AG20443 (cell line): Measurements from ENCODE around the gene ARPC4.
A peak's percentile ranks its signal among the peaks of the same experiment; 100 is the strongest.

Experiments used
- DNase-seq: peaks from one replicate; pipeline ENCODE4 v3.0.0; 2012; ENCODE audit warnings: low spot score, mixed read lengths

ARPC4 gene

DNA sequence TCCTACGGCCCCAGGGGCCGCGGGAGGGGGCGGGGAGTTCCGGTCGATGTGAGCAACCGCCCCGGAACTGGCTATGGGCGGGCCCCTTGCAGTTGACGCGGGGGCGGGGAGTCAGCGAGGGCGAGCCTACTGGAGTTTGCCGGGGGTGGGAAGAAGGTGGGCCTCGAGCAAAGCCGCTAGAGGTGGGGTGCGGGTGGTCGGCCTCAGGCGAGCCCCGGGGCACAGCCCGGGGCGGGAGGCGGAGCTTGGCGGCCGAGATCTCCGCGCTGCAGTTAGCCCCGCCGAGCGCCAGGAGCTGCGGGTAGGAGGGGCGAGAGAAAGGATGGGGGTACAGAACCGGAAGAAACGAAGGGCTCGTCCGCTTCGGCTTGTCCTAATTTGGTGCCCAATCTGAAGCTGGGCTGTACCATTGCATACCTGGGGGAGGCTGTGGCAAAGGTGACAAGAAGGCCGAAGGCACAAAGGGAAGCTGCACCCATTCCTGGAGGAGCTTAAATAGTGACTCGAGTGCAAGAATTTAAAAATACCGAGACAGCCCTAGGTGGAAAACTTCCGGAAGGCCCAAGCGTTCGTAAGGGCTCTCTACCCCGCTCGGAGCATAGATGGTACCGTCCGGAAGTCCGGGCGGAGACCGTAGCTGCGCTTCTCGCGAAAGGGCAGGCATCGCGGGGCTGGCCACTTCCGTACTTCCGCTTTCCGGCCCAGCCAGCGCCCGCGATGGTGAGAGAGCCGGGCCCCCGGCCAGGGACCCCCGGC is at the start of gene ARPC4, which contains the start of gene TADA3:
Gene ARPC4, plus strand, starts transcription at position 678 of the 756 bp plus-strand sequence. Its CDS starts 40 bp downstream, at position 718.
Gene TADA3, minus strand, starts transcription at position 69 of the 756 bp plus-strand sequence. CDS start 1,007 bp downstream, outside the sequence.
- peak; percentile 96 for DNase-seq

DNA sequence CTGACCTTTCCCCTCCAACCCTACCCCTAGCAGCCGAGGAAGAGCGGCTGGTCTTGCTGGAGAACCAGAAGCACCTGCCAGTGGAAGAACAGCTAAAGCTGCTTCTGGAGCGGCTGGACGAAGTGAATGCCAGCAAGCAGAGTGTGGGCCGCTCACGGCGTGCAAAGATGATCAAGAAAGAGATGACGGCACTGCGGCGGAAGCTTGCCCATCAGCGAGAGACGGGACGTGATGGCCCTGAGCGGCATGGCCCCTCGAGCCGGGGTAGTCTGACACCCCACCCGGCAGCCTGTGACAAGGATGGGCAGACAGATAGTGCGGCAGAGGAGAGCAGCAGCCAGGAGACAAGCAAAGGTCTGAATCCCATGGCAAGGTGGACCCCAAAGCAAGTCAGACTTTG is 49.3 kb upstream of the ARPC4 start:
- DNase-seq: no peak

DNA sequence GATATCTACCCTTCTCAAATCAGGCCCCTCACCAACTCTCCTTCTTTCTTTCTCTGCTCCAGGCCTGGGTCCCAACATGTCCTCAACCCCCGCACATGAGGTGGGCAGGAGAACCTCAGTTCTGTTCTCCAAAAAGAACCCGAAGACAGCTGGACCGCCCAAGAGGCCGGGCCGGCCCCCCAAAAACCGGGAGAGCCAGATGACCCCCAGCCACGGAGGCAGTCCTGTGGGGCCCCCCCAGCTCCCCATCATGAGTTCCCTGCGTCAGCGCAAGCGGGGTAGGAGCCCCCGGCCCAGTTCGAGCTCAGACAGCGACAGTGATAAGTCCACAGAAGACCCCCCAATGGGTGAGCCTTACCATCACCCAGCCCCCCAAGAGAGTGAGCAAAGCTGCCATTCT is 48.7 kb upstream of the ARPC4 start:
- no peak for DNase-seq

DNA sequence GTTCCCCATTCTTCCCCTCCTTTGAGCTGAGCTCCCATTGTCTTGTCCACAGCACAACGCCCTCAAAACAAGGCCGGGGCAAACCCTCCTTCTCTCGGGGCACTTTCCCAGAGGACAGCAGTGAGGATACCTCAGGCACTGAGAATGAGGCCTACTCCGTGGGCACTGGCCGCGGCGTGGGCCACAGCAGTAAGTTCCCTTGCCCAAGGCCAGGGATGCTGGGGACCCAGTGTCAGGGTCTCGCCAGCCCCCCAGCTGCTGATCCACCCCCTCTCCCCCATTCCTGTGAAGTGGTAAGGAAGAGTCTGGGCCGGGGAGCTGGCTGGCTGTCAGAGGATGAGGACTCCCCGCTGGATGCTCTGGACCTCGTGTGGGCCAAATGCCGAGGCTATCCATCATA is 47.4 kb upstream of the ARPC4 start:
- no peak for DNase-seq

DNA sequence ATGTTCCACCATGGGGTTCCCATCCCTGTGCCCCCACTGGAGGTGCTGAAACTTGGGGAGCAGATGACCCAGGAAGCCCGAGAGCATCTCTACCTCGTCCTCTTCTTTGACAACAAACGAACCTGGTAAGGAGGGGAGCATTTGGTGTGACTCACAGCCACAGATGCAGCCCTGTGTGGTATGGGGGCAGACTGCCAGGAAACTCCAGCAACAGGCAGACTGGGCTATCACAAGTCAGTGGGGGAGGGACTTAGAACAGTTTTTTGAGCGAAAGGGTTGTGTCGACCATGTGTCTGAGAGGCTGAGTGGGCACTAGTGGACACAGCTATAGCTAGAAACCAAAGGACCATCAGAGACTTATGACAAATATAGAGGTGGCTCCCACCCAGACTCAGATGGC is 46.6 kb upstream of the ARPC4 start:
- DNase-seq: peak; percentile 27

DNA sequence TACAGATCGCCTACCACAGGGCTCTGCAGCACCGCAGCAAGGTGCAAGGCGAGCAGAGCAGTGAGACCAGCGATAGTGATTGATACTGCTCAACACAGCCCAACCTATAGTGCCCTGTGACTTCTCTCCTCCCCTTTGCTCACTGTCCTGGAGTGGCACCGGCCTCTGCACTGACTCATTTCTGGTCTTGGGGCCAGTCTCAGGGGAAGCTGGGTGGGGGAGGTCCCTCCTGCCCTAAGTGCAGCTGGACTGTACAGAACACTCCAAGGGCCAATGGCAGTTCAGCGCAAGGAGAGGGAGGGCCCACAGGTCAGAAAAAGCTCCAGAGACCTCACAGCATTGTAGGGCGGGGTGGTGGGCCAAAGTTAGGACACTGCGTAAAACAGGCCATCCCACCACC is 45.6 kb upstream of the ARPC4 start:
- DNase-seq: peak; percentile 18

DNA sequence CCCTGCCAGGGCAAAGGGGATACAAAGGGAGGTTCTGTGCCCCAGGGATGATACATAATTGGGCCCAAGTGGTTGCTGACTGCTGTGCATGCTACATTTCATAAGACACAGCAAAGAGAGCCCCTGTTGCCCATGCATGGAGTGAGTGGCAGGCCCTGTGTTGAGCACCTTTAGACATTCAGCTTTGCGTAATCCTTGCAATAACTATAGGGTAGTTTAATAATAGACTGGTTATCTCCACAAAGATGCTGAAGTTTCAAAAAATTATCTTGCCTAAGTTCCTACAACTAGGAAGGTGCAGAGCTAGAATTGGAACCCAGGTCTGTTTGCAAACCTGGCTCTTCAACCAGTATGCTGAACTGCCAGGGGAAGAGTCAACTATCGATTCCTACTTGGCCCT is 44.9 kb upstream of the ARPC4 start:
- no peak for DNase-seq

DNA sequence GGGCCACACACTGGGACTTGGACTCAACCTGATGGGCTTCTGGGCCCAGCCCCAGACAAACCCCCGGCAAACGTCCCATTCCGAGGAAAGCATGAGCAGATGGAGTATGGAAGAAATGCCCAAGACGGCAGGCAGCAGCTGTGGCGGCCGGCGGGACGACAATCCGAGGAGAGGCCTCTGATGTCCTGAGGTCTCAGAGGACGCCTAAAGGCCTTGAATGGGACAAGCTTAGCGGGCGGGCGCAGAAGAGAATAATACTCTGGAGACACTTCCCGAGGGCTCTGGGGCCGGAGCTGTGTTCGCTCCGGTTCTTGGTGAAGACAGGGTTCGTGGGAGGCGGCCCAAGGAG is 43.6 kb upstream of the ARPC4 start:
- no peak for DNase-seq

DNA sequence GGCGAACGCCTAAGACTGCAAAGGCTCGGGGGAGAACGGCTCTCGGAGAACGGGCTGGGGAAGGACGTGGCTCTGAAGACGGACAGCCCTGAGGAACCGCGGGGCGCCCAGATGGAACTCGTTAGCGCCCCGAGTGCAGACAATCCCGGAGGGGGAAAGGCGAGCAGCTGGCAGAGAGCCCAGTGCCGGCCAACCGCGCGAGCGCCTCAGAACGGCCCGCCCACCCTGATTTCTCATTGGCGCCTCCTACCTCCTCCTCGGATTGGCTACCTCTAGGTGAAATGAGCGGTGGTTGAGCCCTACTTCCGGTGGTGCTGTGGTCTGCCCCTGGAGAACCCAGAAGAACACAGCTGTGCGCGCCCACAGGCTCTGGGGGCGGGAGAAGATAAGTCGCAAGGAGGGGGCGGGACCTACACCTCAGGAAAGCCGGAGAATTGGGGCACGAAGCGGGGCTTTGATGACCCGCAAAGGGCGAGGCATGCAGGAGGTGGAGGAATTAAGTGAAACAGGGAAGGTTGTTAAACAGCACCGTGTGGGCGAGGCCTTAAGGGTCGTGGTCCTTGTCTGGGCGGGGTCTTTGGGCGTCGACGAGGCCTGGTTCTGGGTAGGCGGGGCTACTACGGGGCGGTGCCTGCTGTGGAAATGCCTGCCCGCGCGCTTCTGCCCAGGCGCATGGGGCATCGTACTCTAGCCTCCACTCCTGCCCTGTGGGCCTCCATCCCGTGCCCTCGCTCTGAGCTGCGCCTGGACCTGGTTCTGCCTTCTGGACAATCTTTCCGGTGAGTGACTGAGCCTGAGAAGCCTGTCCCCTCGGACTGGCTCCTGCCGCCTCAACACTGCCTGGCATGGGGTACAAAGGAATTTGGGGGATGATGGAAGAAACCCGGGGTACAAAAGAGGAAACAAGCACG is 43.0 kb upstream of the ARPC4 start, which contains the start of gene OGG1:
Gene OGG1, plus strand, starts transcription at position 308 of the 911 bp plus-strand sequence. Its CDS starts 335 bp downstream, at position 643.
- peak; percentile 97 for DNase-seq

DNA sequence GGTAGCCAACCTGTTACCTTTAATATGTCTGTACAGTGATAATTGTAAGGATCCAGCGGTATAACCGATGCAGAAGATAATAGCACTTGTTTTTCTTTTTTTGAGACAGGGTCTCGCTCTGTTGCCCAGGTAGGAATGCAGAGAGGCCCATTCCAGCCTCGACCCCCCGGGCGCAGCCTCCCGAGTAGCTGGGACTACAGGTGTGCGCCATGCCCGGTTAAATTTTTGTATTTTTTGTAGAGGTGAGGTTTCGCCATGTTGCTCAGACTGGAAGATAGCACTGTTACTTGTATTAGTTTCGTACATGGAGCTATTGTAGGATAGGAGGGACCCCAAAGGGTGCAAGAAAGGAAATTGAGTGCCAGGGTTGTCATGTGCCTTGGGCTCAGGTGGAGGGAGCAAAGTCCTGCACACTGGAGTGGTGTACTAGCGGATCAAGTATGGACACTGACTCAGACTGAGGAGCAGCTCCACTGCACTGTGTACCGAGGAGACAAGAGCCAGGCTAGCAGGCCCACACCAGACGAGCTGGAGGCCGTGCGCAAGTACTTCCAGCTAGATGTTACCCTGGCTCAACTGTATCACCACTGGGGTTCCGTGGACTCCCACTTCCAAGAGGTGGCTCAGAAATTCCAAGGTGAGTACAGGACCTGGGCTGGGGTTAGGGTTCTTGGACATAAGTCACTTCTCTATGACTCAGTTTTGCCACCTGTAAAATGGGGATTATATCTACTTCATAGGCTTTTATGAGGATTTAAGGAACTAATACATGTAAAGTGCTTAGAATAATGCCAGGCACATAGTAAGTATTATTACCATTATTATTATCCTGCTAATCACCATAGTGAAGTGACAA is 42.1 kb upstream of the ARPC4 start:
- DNase-seq: peak; percentile 40

DNA sequence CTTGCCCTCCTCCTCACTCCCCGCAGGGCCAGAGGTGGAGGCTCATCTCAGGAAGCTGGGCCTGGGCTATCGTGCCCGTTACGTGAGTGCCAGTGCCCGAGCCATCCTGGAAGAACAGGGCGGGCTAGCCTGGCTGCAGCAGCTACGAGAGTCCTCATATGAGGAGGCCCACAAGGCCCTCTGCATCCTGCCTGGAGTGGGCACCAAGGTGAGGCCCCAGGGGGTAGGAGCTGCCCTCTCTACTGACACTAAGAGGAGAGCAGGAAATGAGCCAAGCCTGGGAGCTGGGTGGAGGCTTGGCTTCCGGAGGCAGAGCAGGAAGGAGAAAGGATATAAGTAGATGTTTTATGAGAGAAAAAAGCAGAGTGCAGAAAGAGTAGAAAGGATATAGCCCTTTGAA is 38.2 kb upstream of the ARPC4 start:
- DNase-seq: no peak

DNA sequence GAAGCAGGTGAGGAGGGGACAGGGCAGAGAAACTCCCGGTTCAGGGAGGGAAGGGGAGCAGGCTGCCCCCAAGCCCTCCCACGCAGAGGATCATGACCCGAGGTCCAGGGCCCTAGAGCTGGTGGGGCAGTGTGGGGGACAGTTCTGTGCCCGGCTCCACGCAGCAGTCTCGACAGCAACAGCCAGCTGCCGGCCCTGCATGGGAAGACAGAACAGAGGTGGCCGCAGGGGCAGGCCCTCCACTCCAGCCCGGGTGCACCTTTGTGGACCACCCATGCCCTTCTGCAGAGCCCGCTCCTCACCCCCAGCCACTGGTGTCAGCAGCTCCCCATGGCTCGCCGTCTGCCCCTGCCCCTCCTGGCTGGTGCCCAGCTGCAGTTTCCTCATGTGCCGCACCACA is 35.5 kb upstream of the ARPC4 start:
- no peak for DNase-seq

DNA sequence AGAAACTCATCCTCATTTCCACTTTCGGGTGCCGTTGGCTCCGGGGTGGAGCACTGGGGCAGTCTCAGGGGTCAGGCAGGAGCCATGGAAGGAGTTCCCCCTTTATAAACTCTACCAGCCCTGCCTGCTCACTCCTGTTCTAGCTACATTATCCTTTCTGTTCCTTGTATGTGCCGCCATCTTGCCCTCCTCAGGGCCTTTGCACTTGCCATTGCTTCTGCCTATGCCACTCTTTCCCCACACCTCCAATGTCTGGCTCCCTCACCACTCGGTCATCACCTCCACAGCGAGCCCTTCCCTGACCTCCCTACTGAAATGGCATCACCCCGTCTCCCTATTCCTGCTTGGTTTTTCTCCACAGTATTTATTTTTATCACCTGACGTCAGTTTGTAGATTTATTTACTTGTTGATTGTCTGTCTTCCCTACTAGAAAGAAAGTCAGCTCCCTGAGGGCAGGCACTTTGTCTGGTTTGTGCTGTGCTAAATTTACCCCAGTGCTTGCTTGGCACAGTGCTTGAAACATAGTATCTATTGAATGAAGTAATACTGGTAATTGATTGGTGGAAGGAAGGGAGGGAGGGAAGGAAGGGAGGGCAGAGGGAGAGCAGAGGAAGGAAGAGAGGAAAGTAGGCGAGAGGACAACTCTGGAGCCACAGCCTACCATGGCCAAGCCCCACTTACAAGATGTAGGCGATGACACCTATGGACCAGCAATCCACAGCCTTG is 31.9 kb upstream of the ARPC4 start:
- no peak for DNase-seq

DNA sequence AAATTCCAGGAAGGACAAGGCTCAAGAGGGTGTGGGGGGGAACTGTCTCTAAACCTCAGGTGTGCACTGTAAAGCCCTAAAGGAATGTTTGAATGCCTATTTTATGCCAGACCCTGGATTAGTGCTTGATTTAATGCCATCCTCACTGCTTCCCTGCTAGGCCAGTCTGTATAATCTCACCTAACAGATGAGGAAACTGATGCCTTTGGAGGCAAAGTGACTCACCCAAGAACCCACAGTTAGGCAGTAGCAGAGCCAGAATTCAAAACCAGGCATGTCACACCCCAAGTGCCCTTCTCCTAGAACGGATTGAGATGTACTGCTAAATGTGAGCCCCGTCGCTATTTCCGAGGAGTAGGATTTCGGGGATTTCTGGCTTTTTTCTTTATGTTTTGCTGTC is 31.0 kb upstream of the ARPC4 start:
- DNase-seq: no peak

DNA sequence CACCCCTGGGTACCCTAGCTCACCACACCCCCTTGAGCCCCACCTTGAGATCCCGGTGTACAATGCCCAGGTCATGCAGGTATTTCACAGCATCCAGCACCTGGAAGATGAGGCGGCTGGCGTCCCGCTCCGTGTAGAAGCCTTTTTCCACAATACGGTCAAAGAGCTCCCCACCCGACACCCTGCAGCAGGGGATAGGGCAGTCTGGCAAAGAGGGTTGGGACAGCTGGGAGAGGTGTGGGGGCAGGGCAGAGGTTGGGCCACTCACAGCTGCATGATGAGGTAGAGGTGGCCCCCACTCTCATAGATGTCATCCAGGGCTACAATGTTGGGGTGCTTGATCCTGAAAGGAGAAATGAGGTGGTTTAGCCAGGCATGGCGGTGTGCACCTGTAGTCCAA is 30.0 kb upstream of the ARPC4 start:
- DNase-seq: no peak

DNA sequence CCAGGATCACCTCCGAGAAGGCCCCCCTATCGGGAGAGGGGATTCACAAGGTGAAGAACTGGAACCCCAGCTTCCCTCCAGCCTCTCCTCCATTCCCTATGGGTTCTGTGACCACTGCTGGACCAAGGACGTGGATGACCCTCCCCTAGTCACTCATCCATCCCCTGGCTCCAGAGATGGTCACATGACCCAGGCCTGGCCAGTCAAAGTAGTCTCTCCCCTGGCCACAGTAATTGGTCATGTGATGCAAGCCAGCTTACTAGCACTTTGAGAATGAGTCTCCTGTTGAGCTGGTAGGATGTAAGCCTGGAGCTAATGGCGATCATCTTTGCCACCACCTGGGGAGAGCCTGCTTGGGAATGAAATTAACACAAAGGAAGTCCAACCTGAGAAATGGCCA is 27.0 kb upstream of the ARPC4 start:
- no peak for DNase-seq

DNA sequence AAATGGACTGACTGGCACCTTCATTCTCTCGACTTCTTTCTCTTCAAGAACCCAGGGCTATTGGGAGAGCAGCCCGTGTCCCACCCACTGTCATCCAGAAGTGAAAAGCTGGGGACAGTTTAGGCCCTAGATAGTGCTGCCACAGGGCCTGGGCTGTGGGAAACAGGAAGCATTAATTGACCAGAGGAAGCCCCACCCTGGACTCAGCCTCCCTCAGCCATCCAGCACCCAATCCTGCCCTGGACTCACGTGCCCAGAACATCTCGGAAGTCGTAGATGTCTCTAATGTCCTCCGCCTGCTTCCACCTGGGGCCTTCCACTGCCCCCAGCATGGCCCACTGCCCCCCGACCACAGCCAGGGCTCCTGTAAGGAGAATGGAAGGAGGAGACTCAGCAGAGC is 25.5 kb upstream of the ARPC4 start:
- DNase-seq: no peak

DNA sequence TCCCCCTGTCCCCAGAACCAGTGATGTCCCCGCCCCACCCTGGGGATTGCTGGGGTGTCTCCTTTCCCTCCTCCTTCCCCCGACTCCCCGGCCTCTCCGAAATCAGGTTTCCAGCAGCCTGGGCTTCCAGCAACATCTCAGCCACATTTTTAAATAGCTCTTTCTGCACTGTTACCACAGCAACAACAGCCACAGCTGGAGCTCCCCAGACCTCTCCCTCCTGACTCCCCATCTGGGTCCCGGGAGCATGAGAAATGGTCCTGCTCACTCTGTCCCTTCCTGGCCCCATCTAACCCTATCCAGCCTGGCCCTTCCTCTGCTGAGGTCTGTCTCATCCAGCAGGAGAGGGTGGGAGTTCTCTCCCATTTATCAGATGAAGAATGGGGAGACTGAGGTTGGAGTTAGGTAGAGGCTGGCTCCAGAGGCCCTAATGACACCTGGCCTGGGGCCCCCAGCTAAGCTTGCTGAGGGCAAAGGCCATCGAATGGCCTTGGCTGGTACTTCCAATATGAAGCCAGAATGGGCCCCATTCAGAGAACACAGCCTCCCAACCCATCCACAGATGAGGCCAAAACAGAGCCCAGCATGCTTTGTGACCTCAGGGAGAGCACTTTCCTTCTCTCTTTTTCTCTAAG is 24.6 kb upstream of the ARPC4 start:
- DNase-seq: peak; percentile 21

DNA sequence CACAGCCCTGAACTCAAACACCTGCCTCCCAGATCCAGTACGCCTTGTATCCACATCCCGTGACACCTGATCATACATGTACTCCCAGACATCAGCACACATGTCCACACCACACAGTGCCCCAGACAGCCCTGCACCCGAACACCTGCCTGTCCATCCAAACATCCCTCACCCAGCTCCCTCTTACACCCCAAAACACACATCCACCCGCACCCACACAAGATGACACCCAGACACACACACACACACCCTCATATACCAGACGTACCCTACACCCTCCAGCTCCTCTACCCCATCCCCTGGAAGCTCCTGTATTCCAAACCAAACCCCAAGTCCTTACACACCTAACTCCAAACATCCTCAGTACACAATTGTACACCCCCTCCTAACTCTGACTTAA is 23.9 kb upstream of the ARPC4 start:
- DNase-seq: no peak

DNA sequence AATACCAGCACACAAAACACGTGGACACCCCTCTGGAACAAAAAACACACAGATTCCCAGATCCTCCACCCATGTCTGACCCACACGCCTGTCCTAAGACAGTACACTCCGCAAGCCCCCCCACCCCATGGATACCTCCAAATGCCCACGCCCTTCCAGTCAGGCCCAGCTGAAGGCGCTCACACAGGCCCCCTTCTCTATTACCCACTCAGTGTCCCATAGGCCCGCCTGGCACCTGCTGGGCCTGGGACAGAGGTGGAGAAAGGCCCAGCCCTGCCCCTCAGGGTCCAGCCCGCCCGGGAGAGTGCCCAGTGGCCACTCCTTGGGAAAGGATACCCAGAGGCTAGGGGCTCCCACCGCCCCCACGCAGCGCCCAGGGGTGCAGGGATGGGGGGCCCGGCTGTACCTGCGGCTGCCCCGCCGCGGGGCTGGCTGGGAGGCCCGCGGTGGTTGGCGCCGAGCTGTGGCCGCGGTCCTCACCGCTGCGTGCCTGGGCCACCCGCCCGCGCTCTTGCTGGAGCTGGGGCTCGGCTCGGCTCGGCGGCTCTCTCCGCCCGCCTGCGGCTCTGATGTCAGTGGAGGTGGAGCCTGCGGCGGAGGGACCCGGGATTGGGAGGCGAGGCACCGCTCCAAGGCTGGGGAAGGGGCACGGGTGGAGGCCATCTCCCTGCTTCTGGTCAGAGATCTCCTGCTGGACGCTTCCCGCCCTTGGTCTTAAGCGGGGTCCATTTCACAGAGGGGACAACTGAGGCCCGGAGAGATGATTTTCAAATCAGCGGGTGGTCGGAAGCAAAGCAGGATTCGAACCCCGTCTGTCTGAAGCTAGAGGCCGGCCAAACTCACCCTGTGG is 23.2 kb upstream of the ARPC4 start, which contains the start of gene CAMK1:
Gene CAMK1, minus strand, starts transcription at position 522 of the 850 bp plus-strand sequence. CDS start 2,198 bp downstream, outside the sequence.
- peak; percentile 95 for DNase-seq
